NCI-H1694 (cell line): Measurements from ENCODE around the gene HDAC4.

Source experiments
- DNase-seq: peaks from one replicate; lab custom pipeline; 2025; lab: John Stamatoyannopoulos, UW

Gene HDAC4

GRCh38 chr2:239396881-239397681 lies 3.7 kb downstream of the HDAC4 start:
- DNase-seq, result no peak

- DNase-seq, result no peak
Observed at GRCh38 chr2:239395524-239395923, 5.3 kb downstream of the HDAC4 start.

- DNase-seq, result no peak
Observed at GRCh38 chr2:239394978-239395377, 5.8 kb downstream of the HDAC4 start.

DNA sequence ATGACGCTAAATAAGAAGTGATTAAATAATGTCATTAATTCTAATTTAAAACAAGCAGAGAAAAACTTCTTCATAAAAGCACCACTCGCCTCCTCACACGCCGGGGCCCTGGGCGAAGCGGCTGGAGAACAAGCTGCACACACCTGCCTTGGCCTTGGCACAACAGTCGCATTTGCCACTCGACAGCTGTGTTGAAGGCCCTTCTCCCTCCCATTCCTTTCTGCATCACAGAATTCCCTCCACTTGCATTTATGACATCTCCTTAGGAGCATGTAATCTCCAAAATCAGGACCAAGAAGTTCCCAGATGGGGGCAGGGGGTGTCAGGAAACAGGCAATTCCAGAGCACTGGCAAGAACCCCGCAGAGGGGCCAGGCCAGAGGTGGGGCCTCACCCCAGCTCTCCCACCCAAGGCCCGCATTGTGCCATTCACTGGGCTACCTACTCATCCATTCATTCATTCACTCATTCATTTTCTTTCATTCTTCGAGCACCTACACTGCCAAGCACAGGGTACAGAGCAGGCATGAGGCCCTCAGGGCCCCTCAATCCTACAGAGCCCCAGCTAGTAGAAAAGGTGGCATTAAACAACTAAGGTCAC lies 6.4 kb downstream of the HDAC4 start:
- DNase-seq, result no peak

DNA sequence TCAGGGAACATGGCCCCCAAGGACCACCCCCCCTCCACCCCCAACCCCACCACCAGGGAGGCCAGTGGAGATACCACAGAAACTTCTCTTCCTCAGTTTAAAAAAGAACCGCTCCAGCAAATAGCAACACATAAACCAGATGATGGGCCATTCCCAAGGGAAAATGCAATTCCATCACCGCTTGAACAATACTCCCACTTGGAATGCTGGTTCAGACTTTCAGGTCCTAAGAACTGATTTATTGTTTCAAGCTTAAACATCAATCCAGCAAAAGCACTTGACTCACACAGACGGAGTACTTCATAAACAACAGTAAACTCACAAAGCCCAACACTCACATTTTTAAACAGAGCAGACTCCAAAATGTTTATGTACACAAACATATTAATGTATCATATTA lies 6.9 kb downstream of the HDAC4 start:
- no peak for DNase-seq

GRCh38 chr2:239393388-239393940 lies 7.4 kb downstream of the HDAC4 start:
- DNase-seq, result no peak

DNA sequence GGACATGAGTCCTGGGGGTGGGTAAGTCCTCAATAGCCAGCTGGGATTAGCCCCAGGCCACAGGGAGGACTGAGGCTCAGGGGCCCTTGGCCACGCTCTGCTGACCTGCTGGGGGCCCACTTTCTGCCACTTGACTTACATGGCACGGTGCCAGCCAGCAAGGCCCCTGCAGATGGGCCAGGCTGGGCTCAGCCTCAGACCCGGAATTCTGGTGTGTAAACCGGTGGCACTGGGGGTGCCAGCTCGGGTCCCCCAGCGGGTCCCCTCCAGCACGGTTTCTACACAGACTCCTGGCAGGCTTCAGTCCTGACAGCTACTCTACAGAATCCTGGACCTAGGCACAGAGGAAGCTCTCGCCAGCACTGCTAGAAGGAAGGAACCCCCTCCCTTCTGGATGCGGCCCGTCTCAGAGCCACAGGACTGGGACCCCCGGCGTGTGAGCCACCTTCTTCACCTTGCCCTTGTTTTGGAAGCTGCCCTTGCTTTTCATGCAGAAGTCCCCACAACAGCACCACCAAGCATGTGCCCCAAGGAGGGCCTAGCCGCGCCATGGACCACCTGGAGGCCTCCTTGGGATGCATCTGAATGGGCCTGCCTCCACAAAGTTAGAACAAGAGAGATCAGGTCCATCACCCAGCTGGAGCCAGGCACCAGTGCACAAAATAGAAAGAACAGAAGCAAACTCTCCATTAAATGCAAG lies 8.0 kb downstream of the HDAC4 start:
- no peak for DNase-seq

DNA sequence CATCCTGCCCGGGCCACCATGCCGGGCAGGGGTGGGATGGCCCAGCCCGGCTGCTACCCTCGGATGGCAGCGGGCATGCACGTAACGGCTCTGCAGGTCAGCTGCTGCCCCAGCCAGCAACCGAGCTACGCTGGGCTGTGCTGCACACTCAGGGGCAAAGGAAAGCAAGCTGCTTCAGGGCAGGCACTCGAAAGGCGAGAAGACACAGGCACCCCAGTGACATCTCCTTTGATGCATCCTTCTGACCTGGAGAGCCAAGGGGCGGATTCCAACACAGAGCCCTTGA lies 8.8 kb downstream of the HDAC4 start:
- no peak for DNase-seq

DNA sequence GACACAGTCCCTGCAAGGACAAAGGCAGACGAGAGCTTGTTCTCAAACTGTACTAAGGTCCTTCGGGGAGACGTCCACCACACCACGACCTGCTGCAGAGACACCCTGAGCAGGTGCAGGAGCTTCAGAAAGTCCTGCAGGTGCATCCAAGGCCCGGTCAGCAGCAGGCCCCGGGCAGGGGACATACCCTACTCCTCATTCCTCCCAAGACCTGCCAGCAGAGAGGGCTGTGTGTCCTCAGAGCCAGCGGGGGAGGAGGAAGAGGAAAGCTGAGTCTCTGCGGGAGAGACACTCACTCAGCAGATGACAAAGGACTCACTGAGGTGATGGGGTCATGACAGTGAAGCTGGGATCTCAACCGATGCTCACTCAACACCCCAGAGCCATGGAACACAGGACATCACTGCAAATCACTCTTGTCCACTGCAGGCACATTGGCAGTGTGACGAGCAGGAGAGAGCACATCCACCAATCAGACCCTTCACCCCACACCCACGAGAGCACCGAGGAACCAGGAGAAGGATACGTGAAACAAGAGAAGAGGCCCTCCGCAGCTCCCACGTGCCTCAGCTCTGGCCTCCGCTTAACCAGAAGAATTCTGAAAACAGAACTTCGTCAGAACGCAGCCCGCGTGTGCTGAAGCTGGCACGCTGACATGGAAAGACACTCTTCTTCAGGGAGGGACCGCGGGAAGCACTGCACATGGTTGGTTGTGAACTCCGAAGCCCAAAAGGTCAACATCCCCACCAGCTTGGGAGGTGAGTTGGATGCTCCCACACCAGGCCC lies 9.3 kb downstream of the HDAC4 start:
- no peak for DNase-seq

DNA sequence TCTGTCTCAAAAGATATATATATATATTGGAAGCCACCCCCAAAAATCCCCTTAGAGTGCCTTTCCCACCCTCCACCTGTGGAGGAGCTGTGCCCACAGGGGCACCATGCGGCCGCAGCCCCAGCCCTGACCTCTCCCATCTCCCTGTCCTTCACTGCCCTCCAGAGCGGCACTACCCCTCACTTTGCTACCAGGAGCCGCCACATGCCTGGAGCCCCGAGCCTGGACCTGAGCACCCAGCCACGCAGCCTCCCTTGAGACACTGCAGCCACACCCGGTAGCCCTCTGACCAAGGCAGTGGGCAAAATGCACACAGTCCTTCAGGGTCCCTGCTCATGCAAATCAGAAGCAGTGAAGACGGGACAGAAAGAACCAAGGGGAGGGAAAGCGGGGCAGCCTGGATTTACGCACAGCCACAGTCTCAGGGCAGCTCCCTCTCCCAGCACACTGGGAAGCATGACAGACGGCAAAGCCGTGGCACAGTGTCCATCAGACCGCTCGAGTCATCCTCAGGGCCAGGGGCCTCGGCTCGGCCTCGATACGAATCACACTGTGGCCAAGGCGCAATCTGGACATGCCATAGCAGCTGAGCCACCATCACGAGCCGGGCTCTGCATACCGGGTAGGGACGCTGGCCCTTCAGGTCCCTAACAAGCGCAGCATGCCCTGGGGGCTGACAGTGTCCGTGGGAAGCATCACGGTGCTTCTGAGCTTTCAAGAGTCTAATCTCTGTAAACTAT lies 10.1 kb downstream of the HDAC4 start:
- no peak for DNase-seq

DNA sequence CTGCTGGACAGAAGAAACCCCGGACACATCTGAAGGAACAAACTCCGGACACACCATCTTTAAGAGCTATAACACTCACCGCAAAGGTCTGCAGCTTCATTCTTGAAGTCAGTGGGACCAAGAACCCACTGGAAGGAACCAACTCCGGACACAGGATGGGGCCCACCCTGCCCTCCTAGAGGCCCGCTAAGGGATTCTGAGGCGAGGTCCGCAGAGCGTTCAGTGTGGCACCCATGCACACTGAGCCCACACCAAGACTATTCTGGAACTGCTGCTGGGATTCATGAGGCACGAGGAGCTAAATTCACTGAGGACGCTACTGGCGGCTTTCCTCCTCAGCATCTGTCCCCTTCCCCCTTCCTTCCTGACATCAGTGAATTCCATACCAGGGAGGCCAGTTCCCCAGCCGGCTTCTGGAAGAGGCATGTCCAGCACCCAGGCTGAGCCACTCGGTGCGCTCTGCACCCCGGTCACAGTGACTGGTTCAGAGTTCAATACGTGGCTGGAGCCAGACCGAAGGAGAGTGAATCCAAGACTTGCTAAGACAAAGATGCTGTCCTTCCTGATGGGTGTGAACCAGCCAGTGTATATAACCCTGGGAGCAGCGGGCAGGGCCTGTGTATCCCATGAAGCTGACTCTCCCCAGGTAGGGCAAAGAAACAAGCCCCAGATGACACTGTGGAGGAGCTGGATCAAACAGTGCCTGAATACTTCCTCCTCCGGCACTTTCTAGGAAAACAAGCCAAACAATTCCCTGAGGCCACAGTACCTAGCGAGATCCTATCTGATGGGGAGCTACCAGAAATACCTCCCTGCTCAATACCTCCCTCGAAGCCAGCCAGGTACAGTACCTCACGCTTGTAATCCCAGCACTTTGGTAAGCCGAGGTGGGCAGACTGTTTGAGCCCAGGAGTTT lies 11.1 kb downstream of the HDAC4 start:
- no peak for DNase-seq

- DNase-seq, result no peak
Observed at GRCh38 chr2:239388236-239389151, 12.3 kb downstream of the HDAC4 start.

DNA sequence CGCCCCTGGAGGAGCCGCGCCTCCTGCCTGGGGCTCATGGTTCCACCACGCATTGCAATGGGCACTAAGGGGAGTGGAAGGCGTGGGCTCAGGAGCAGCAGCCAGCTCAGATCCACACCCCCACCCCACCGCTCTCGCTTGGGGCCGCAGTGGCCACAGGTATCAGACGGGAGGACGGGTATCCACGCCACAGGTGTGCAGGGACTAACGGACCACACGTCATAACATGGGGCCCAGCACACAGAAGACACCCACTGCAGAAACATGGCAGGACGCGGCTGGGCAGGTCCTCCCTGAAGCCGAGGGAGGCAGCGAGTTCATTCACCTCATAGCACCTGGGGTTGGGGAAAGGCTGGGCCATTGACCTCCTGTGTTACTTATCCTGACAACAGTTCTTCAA lies 13.0 kb downstream of the HDAC4 start:
- DNase-seq, result no peak

GRCh38 chr2:239386872-239387445 lies 13.9 kb downstream of the HDAC4 start:
- no peak for DNase-seq

DNA sequence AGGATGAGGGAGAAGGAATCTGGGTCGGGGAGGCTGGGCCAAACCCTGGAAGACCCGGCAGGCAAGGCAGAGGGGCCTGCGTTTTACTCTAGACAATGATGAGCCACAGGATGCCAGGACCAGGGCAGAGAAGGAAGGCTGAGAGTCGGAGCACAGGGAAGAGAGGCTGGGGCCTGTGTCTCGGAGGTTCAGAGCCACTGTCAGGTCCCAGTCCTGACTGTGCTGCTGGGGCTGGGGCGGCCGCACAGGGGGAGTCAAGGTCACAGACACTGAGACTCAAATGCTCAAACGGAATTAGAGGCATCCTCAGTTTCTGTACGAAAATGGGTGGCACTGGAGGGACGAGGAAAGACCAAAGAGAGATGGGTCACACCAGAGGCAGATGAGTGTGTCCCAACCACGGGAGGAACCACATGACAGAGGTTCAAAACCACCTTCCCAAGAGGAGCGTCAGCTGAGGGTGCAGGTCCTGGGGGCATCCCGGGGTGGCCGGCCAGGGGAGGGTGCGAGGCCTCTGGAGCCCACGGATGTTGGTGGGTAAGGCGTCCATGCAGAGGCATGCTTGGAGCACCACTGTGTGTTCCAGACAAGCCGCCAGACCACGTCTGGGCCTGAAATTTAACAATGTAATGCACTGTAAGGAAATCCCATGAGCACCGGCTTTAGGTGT lies 14.7 kb downstream of the HDAC4 start:
- no peak for DNase-seq

DNA sequence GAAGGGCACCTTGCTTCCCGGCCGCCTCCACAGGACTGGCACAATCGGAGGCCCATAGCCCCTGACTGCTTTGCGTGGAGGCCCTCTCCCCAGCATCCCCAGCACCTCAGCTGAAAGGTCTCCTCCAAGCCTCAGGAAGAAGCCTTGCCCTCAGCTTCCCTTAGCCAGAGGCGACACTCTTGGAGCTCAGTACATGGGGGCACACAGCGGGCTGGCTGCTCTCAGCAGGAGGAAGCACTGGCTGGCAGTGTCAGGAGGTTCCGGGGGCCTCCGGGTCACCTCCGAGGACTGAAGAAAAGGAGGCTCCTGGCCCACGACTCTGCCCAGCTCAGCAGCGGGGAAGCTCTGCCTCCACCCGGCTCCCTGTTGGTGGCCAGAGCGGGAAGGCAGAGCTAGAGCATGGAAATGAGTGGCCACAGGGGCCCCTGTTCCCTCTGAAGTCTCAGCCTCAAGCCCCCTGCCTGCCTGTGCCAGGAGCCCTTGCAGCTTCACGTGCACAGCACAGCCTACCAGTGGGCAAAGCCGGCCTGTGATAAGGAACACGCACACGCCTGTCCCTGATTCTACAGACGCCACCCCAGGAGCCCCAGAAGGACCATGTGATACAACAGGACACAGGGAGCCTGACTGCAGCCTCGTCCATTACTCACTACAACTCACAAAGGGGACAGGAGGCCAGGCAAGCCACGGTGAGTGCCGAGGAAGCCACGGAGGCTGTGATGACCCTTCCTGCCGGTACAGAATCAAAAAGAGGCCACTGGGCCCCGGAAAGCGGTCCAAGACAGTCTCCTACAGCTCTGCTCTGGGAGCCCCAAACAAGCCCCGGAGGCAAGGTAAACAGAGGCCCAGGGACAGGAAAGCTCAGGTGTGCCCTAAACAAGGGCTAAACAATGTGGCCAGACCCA lies 15.5 kb downstream of the HDAC4 start:
- no peak for DNase-seq

GRCh38 chr2:239383759-239384156 lies 17.1 kb downstream of the HDAC4 start:
- DNase-seq, result no peak
